PFSK-1 (cell line): ENCODE measurements around the gene WFS1.

Experiments
- FOXP2 ChIP-seq: optimal IDR thresholded peaks from 2 replicates; pipeline ENCODE3; 2011; ENCODE audit warnings: borderline replicate concordance, control low read depth, inconsistent platforms; ENCODE audit not compliant: insufficient read depth; ENCODE audit errors: extremely low read length, extremely low read depth
- POLR2AphosphoS5 ChIP-seq: IDR thresholded peaks from 2 replicates; pipeline ENCODE4 v1.6.1; 2012; ENCODE audit warnings: low read depth, mild to moderate bottlenecking, control low read depth, low read length, moderate library complexity
- REST ChIP-seq, 2 experiments: IDR thresholded peaks; 2 replicates each; pipeline versions ENCODE4 v1.6.1 to v1.8.0; 2011 to 2012; ENCODE audit warnings: low read depth in 2 of 2, low read length in 2 of 2, control low read depth in 1 of 2, inconsistent platforms in 1 of 2, mild to moderate bottlenecking in 1 of 2, moderate library complexity in 1 of 2; ENCODE audit not compliant: insufficient read depth in 1 of 2
- SIN3A ChIP-seq: IDR thresholded peaks from 2 replicates; pipeline ENCODE4 v1.6.1; 2012; ENCODE audit warnings: mild to moderate bottlenecking, low read length, moderate library complexity, borderline replicate concordance; ENCODE audit not compliant: insufficient read depth
- TAF1 ChIP-seq: IDR thresholded peaks from 2 replicates; pipeline ENCODE4 v1.6.1; 2012; ENCODE audit warnings: low read length, control low read depth, borderline replicate concordance; ENCODE audit not compliant: insufficient read depth

Gene WFS1

GRCh38 chr4:6281436-6282313 is 12.0 kb downstream of the WFS1 start:
- TF ChIP-seq FOXP2 (no peak), SIN3A (no peak), REST (IDR thresholded peaks at IDR 0.05; ENCODE audit: insufficient read depth in 1 of 2, low read depth in 2 of 2, low read length in 2 of 2) (no peak), TAF1 (no peak), POLR2AphosphoS5 (no peak)

DNA sequence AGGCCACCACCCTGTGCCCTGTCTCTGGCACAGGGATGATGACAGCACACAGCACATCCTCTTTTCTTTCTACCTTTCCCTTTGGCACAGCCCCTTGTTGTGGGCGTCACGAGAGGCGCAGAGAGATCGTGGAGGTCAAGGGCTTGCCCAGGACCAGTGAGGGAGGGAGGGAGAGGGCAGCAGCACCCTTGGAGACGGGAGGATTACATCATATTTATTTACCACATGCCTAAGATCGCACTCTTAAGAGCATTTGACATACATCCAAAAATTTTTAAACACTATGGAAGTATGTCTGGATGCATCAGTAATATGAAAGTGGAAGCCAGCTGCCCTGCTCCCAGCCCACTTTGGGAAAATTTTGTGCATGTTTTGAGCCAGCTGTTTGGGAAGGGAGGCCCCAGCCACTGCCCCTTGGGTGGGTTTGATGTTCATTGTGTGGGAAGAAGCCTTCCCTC is 12.7 kb downstream of the WFS1 start:
- TF ChIP-seq REST (IDR thresholded peaks at IDR 0.05; ENCODE audit: insufficient read depth in 1 of 2, low read depth in 2 of 2, low read length in 2 of 2), result no peak
- TF ChIP-seq TAF1, result no peak
- no peak for TF ChIP-seq POLR2AphosphoS5
- no peak for TF ChIP-seq FOXP2

DNA sequence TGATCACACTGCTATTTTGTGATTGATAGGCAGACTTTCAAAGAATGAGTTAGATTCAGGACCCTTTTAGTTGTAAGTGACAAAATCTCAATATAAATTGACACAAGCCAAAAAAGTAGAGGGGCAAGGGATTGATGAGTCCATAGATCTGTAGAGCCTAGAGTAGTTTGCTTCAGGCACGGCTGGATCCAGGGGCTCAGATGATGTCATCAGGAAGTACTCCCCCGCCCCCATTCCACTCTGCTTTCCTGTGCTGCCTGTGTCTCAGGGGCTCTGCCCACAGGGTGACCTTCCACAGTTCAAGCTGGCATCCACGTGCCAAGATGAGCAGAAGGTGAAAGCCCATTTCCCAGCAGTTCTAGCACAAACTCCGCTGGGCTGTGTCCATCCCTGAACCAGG is 13.6 kb downstream of the WFS1 start:
- TF ChIP-seq REST (IDR thresholded peaks at IDR 0.05; ENCODE audit: insufficient read depth in 1 of 2, low read depth in 2 of 2, low read length in 2 of 2) (no peak), TAF1 (no peak), SIN3A (no peak), POLR2AphosphoS5 (no peak), FOXP2 (no peak)

DNA sequence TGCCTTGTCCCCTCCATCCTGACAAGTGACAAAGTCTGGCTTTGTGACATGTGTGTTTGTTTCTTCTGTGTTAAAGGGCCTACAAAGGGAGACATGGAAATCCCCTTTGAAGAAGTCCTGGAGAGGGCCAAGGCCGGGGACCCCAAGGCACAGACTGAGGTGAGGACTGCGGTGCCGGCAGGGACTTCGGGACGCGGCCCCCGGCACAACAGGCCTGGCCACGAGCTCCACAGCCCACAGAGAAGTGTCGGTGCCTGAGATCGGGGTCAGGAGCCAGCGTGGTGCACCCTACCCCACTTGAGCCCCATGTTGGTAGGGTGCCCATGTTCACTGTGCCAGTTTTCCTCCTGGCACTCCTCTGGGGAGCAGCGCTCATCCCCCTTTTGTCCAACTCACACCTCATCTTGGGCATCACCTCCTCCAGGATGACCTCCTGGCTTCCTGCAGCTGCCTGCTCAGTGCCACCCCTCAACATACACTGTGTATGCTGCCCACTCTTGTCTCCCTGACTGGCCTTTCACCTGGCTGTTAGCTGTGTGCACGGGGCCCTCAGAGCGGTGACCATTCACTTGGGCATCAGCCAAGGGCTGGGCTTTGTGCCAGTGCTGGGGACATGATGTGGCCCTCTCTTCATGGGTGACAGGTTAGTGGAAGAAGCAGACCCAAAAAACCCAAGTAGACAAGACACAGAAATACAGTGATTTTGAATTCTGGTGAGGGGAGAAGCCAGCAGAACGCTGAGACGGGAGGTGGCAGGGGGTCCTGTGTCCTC is 17.6 kb downstream of the WFS1 start:
- TF ChIP-seq POLR2AphosphoS5 (no peak), FOXP2 (no peak), TAF1 (no peak), SIN3A (no peak), REST (IDR thresholded peaks at IDR 0.05; ENCODE audit: insufficient read depth in 1 of 2, low read depth in 2 of 2, low read length in 2 of 2) (no peak)
